ENCODE data around the gene SMTNL1.

DNA sequence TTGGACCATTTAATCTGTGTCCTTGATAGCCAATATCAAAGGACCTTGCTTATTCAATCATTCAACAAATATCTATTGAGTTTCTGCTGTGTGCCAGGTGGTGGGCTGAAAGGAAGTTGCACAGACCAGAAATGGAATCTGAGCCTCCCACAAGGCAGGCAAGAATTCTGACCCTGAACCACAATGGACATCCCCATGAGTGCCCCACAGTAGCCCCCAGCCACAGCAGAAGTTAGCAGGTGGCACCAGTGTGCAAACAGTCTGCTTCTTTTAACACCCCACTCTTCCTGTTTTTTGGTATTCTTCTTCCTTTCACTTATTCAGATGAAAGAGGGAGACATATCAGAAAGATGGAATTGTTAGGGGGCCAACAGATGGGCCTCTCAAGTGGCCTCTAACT is 47.9 kb downstream of the SMTNL1 start:
- no peak for TF ChIP-seq CTCF (IDR thresholded peaks at IDR 0.05)
- TF ChIP-seq ETV6 (CRISPR knock-in tag; IDR thresholded peaks at IDR 0.05): no peak
- TF ChIP-seq MXD4 (CRISPR knock-in tag; IDR thresholded peaks at IDR 0.05; ENCODE audit: borderline replicate concordance): no peak
- TF ChIP-seq TEAD4 (CRISPR knock-in tag; IDR thresholded peaks at IDR 0.05): no peak
- no peak for TF ChIP-seq ZNF138 (CRISPR knock-in tag; conservative IDR thresholded peaks at IDR 0.05)
- no peak for TF ChIP-seq ESRRA (CRISPR knock-in tag; IDR thresholded peaks at IDR 0.05; ENCODE audit: borderline replicate concordance)

Measured in WTC11 (cell line).